Measurements from ENCODE around the gene AXIN1. TPM values are rescaled to one million over a fixed set of nuclear protein-coding genes. Genes with fewer than 3 reads are reported as not detected.
"Not testable (repeated sequence)": the region's sequence is repeated elsewhere in the genome, so short reads cannot be mapped to it uniquely, and the experiment has no call there.

Gene AXIN1
- total RNA-seq, 1 donor from 2014 or later: 19.6 TPM

DNA sequence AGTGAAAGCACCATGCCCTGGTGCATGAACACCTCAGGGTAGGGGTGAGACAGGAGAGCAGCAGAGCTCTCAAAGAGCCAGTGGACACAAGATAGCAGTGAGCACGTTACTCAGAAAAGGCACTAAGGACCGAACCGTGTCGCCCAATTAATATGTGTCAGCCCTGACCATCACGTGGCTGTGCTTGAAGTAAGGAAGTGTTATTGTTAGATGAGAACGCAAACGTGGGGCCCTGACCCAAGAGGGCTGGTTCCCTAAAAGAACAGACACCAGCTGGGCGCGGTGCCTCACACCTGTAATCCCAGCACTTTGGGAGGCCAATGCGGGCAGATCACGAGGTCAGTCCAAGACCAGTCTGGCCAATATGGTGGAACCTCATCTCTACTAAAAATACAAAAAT lies 16.3 kb downstream of the AXIN1 start:
- H3K36me3 Mint-ChIP-seq: peaks cover 6% of the 10 kb centered on the region
- peaks cover 13% of the 10 kb centered on the region for H3F3A ChIP-seq (ENCODE audit: low read depth)
- no peak overlapping the region for H2AFZ ChIP-seq (replicated peaks)
- no peak overlapping the region for H3K4me3 ChIP-seq
- H3K4me1 Mint-ChIP-seq: peaks cover 12% of the 10 kb centered on the region
- H3K27ac Mint-ChIP-seq: no peak overlapping the region
- peaks cover 31% of the 10 kb centered on the region for H4K20me1 ChIP-seq (ENCODE audit: low read depth)
- peaks cover 4% of the 10 kb centered on the region for H3K27me3 Mint-ChIP-seq (ENCODE audit: insufficient read depth, low read depth)
- no peak overlapping the region for H3K4me2 ChIP-seq
- TF ChIP-seq EZH2phosphoT487 (IDR thresholded peaks at IDR 0.05): no peak
- TF ChIP-seq, protein P1, sequence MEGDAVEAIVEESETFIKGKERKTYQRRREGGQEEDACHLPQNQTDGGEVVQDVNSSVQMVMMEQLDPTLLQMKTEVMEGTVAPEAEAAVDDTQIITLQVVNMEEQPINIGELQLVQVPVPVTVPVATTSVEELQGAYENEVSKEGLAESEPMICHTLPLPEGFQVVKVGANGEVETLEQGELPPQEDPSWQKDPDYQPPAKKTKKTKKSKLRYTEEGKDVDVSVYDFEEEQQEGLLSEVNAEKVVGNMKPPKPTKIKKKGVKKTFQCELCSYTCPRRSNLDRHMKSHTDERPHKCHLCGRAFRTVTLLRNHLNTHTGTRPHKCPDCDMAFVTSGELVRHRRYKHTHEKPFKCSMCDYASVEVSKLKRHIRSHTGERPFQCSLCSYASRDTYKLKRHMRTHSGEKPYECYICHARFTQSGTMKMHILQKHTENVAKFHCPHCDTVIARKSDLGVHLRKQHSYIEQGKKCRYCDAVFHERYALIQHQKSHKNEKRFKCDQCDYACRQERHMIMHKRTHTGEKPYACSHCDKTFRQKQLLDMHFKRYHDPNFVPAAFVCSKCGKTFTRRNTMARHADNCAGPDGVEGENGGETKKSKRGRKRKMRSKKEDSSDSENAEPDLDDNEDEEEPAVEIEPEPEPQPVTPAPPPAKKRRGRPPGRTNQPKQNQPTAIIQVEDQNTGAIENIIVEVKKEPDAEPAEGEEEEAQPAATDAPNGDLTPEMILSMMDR (IDR thresholded peaks at IDR 0.05): no peak
- TF ChIP-seq EZH2 (IDR thresholded peaks at IDR 0.05): no peak
- H3K9ac ChIP-seq: no peak overlapping the region
- no peak overlapping the region for H3K27ac ChIP-seq
- no peak overlapping the region for H3K4me3 Mint-ChIP-seq
- H3K9me3 Mint-ChIP-seq: no peaks in the 10 kb centered on the region
- H3K36me3 ChIP-seq: no peaks in the 10 kb centered on the region
- no peaks in the 10 kb centered on the region for H3K27me3 ChIP-seq
- H3K4me1 ChIP-seq: peaks cover 3% of the 10 kb centered on the region
- peaks cover 94% of the 10 kb centered on the region for H3K79me2 ChIP-seq (ENCODE audit: low read depth)
- no peaks in the 10 kb centered on the region for H3K9me3 ChIP-seq (ENCODE audit: low read depth)
- DNase-seq (ENCODE audit: low spot score): no peak

DNA sequence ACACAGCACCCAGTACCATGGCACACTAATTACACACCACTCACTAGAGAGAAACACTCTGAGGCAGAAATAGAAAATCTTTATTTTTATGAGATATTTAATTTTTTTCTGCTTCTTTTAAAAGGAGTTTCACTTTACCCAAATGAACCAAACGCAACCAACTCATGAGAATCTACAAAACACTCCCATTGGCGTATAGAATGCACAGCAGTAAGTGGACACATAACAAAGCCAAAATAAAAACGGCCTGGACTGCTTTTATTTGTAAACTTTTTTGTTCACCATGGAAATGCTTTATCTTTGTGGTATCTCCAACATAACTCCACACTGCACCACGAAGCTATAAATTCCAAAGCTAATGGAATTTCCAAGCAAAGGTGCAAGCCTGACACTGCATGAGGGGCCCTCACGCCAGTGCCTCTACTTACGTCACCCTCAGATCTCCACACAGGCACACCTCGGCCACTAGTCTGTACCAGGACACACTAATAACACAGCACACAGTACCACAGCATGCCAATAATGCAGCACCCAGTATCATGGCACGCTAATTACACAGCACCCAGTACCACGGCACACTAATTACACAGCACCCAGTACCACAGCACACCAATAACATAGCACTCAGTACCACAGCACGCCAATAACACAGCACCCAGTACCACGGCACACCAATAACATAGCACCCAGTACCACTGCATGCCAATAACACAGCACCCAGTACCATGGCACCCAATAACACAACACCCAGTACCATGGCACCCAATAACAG lies 17.5 kb downstream of the AXIN1 start:
- Histone ChIP-seq H4K20me1 (ENCODE audit: low read depth) (peaks cover 42% of the 10 kb centered on the region), H3K79me2 (ENCODE audit: low read depth) (peaks cover 96% of the 10 kb centered on the region), H3F3A (ENCODE audit: low read depth) (peaks cover 17% of the 10 kb centered on the region)
- DNase-seq (ENCODE audit: low spot score); H2AFZ ChIP-seq (replicated peaks); H3K4me3 ChIP-seq; H3K27me3 ChIP-seq; H3K9ac ChIP-seq; H3K36me3 ChIP-seq; H3K9me3 Mint-ChIP-seq; H3K9me3 ChIP-seq (ENCODE audit: low read depth); H3K4me2 ChIP-seq; H3K27ac ChIP-seq; H3K27ac Mint-ChIP-seq; H3K27me3 Mint-ChIP-seq (ENCODE audit: insufficient read depth, low read depth); H3K4me3 Mint-ChIP-seq; H3K36me3 Mint-ChIP-seq; H3K4me1 ChIP-seq: not testable (repeated sequence)
- H3K4me1 Mint-ChIP-seq: peaks cover 24% of the 10 kb centered on the region

DNA sequence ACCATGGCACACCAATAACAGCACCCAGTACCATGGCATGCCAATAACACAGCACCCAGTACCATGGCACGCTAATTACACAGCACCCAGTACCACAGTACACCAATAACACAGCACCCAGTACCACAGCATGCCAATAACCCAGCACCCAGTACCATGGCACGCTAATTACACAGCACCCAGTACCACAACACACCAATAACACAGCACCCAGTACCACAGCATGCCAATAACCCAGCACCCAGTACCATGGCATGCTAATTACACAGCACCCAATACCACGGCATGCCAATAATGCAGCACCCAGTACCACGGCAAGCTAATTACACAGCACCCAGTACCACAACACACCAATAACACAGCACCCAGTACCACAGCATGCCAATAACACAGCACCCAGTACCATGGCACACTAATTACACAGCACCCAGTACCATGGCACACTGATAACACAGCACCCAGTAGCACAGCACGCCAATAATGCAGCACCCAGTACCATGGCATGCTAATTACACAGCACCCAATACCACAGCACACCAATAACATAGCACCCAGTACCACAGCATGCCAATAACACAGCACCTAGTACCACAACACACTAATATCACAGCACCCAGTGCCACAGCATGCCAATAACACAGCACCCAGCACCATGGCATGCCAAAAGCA lies 18.2 kb downstream of the AXIN1 start:
- not testable (repeated sequence) for H3K4me2 ChIP-seq; DNase-seq (ENCODE audit: low spot score); H3K36me3 ChIP-seq; H3K36me3 Mint-ChIP-seq; H3K27me3 Mint-ChIP-seq (ENCODE audit: insufficient read depth, low read depth); H3K27me3 ChIP-seq; H2AFZ ChIP-seq (replicated peaks); H3K4me1 ChIP-seq; H3K27ac Mint-ChIP-seq; H3K27ac ChIP-seq; H3K4me3 ChIP-seq; H3K9me3 ChIP-seq (ENCODE audit: low read depth); H3K9ac ChIP-seq; H3K4me3 Mint-ChIP-seq; H3K9me3 Mint-ChIP-seq
- H3F3A ChIP-seq (ENCODE audit: low read depth): peaks cover 17% of the 10 kb centered on the region
- peaks cover 96% of the 10 kb centered on the region for H3K79me2 ChIP-seq (ENCODE audit: low read depth)
- peaks cover 44% of the 10 kb centered on the region for H4K20me1 ChIP-seq (ENCODE audit: low read depth)
- H3K4me1 Mint-ChIP-seq: peaks cover 24% of the 10 kb centered on the region

DNA sequence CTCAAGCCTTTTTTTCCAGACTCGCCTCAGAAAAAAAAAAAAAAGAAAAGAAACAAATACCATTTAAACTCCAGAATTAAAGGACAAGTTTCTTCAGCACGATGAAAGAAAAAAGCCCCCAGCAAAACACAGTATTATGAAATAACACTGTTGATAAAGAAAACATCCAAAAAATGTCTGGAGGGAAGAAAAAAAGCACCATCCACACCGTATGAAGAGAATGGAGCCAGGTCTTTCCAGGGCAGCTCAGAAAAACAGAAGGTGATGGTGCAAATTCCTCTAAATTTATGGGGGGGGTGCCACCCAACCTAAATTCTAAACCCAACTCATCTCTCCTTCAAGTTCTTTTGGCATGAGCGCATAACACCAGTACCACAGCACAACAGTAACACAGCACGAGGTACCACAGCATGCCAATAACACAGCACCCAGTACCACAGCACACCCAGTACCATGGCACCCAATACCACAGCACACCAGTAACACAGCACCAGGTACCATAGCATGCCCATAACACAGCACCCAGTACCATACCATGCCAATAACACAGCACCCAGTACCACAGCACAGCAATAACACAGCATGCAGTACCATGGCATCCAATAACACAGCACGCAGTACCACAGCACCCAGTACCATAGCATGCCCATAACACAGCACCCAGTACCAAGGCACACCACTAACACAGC lies 19.0 kb downstream of the AXIN1 start:
- H3K27me3 Mint-ChIP-seq (ENCODE audit: insufficient read depth, low read depth): peaks cover 2% of the 10 kb centered on the region
- H3K27ac Mint-ChIP-seq: no peak overlapping the region

DNA sequence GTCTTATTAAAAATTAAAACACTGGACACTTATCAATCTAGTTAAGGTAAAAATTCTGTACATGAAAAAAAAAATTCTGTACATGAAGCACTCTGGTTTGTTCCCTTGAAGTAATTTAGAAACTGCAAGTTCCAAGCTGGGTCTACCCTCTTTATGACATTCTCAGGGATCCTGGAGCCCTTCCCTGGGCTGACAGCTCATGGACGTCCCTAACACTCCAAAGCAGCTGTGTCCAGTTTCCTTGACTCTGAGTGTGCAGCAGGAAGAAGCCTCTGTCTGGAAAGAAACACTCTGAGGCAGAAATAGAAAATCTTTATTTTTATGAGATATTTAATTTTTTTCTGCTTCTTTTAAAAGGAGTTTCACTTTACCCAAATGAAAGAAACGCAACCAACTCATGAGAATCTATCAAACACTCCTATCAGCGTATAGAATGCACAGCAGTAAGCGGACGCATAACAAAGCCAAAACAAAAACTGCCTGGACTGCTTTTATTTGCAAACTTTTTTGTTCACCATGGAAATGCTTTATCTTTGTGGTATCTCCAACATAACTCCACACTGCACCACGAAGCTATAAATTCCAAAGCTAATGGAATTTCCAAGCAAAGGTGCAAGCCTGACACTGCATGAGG lies 21.2 kb downstream of the AXIN1 start:
- peaks cover 50% of the 10 kb centered on the region for H4K20me1 ChIP-seq (ENCODE audit: low read depth)
- H3K4me2 ChIP-seq; DNase-seq (ENCODE audit: low spot score): not testable (repeated sequence)

More for the DNA sequence above, 19.0 kb downstream of the AXIN1 start:
- no peaks in the 10 kb centered on the region for H3K36me3 ChIP-seq
- Mint-ChIP-seq H3K4me1 (peaks cover 24% of the 10 kb centered on the region), H3K36me3 (peaks cover 3% of the 10 kb centered on the region), H3K9me3 (no peaks in the 10 kb centered on the region), H3K4me3 (no peak overlapping the region)
- H3K4me1 ChIP-seq: peaks cover 3% of the 10 kb centered on the region
- no peaks in the 10 kb centered on the region for H3K9me3 ChIP-seq (ENCODE audit: low read depth)
- H2AFZ ChIP-seq (replicated peaks): no peak overlapping the region
- no peak overlapping the region for H3K4me2 ChIP-seq
- H3K27me3 ChIP-seq: no peaks in the 10 kb centered on the region
- H3K27ac ChIP-seq: no peak overlapping the region
- H3F3A ChIP-seq (ENCODE audit: low read depth): peaks cover 17% of the 10 kb centered on the region
- H3K4me3 ChIP-seq: no peak overlapping the region
- DNase-seq (ENCODE audit: low spot score): no peak
- peaks cover 46% of the 10 kb centered on the region for H4K20me1 ChIP-seq (ENCODE audit: low read depth)
- TF ChIP-seq EZH2 (IDR thresholded peaks at IDR 0.05) (no peak), EZH2phosphoT487 (IDR thresholded peaks at IDR 0.05) (no peak)
- TF ChIP-seq, protein P1 (IDR thresholded peaks at IDR 0.05): no peak
- H3K9ac ChIP-seq: no peak overlapping the region
- H3K79me2 ChIP-seq (ENCODE audit: low read depth): peaks cover 96% of the 10 kb centered on the region

More for the DNA sequence above, 21.2 kb downstream of the AXIN1 start:
- H3K9me3 ChIP-seq (ENCODE audit: low read depth); H3K27ac ChIP-seq; H3K4me3 Mint-ChIP-seq; H2AFZ ChIP-seq (replicated peaks); H3K36me3 Mint-ChIP-seq; H3K27me3 Mint-ChIP-seq (ENCODE audit: insufficient read depth, low read depth); H3K36me3 ChIP-seq; H3K9me3 Mint-ChIP-seq; H3K27me3 ChIP-seq; H3K9ac ChIP-seq; H3K4me1 ChIP-seq; H3K4me3 ChIP-seq: not testable (repeated sequence)
- peaks cover 29% of the 10 kb centered on the region for H3K4me1 Mint-ChIP-seq
- Histone ChIP-seq H3K79me2 (ENCODE audit: low read depth) (peaks cover 94% of the 10 kb centered on the region), H3F3A (ENCODE audit: low read depth) (peaks cover 17% of the 10 kb centered on the region)
- H3K27ac Mint-ChIP-seq: peak overlapping the region; percentile 50

All from neural progenitor cell (in vitro differentiated cells).